GM10266 (cell line): Measurements from ENCODE around the gene PAK1.

ENCODE experiments used
- DNase-seq: peaks from one replicate; pipeline ENCODE4 v3.0.0; 2012; ENCODE audit errors: extremely low spot score
- TF ChIP-seq, protein P1 (sequence below): IDR thresholded peaks from 2 replicates; pipeline ENCODE4 v1.5.1; 2012; ENCODE audit warnings: mild to moderate bottlenecking, low read depth; ENCODE audit not compliant: control insufficient read depth, insufficient read depth; ENCODE audit errors: missing control alignments

PAK1 gene

GRCh38 chr11:77284476-77285468, 189.1 kb downstream of the PAK1 start:
- TF ChIP-seq, protein P1, sequence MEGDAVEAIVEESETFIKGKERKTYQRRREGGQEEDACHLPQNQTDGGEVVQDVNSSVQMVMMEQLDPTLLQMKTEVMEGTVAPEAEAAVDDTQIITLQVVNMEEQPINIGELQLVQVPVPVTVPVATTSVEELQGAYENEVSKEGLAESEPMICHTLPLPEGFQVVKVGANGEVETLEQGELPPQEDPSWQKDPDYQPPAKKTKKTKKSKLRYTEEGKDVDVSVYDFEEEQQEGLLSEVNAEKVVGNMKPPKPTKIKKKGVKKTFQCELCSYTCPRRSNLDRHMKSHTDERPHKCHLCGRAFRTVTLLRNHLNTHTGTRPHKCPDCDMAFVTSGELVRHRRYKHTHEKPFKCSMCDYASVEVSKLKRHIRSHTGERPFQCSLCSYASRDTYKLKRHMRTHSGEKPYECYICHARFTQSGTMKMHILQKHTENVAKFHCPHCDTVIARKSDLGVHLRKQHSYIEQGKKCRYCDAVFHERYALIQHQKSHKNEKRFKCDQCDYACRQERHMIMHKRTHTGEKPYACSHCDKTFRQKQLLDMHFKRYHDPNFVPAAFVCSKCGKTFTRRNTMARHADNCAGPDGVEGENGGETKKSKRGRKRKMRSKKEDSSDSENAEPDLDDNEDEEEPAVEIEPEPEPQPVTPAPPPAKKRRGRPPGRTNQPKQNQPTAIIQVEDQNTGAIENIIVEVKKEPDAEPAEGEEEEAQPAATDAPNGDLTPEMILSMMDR: no peak
- no peak for DNase-seq

DNA sequence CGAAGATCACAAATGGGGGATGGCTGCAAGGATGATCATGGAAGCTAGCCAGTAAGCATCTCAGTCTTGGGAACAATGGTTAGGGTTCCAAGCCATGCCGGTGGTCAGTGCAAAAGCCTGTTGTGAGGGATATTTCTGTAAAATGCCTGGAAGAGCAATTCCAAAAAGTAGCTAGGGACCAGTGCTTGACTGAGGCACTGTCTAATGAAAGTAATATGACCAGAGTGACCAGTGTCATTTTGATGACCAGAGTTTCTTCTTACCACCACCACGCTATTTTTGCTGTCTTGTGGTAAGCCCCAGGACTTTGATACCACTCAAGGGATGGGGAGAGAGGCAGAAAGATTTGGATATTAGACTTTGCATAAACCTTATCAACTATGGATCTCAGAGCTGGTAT, 190.8 kb downstream of the PAK1 start:
- TF ChIP-seq, protein P1: no peak
- DNase-seq: no peak

- TF ChIP-seq, protein P1: no peak
- DNase-seq: no peak
These were observed 195.0 kb downstream of the PAK1 start for GRCh38 chr11:77278595-77279506.

GRCh38 chr11:77276271-77276670, 197.6 kb downstream of the PAK1 start:
- TF ChIP-seq, protein P1: no peak
- DNase-seq: no peak
